ENCODE measurements around the gene FUT1.
"Not testable (repeated sequence)": the region's sequence is repeated elsewhere in the genome, so short reads cannot be mapped to it uniquely, and the experiment has no call there.

The FUT1 gene

GRCh38 chr19:48768171-48768753 is 15.8 kb upstream of the FUT1 start:
- peak; percentile 48 for DNase-seq

- not testable (repeated sequence) for DNase-seq
These were observed 13.4 kb upstream of the FUT1 start for GRCh38 chr19:48765816-48766215.

- no peak for DNase-seq
These were observed 8.2 kb upstream of the FUT1 start for GRCh38 chr19:48760504-48761205.

- no peak for DNase-seq
These were observed 5.3 kb upstream of the FUT1 start for GRCh38 chr19:48757741-48758144.

DNA sequence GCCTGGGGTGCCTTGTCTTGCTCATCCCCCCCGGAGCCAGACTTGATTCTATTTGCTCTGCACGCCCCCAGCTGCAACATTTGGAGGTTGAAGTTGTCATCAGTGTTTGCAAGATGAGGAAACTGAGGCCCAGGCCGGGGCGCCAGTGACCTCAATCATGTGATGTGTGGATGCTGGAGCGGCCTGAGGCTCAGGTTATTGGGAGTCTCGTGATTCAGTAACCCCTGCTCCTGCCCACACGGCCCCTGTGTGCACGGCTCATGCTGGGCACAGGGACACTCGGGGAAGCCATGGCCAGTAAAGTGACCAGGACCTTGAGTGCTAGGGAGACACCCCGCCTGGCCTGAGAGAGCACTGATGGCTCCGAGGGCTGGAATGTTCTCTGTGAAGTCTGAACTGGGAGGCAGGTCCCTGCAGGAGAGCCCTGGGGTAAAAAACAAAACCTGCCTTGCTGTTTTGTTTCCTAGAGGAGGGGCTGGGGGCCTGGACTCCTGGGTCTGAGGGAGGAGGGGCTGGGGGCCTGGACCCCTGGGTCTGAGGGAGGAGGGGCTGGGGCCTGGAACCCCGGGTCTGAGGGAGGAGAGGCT is 4.7 kb upstream of the FUT1 start:
- no peak for DNase-seq

- no peak for DNase-seq
These were observed 4.2 kb upstream of the FUT1 start for GRCh38 chr19:48756686-48757085.

- DNase-seq: no peak
These were observed 3.8 kb upstream of the FUT1 start for GRCh38 chr19:48756212-48756611.

- no peak for DNase-seq
These were observed 3.3 kb upstream of the FUT1 start for GRCh38 chr19:48755787-48756186.

GRCh38 chr19:48755084-48755641 is 2.7 kb upstream of the FUT1 start, which contains the start of gene FGF21:
Gene FGF21 (plus strand): TSS chr19:48755524. CDS start chr19:48756237, 713 bp downstream.
- DNase-seq: no peak

DNA sequence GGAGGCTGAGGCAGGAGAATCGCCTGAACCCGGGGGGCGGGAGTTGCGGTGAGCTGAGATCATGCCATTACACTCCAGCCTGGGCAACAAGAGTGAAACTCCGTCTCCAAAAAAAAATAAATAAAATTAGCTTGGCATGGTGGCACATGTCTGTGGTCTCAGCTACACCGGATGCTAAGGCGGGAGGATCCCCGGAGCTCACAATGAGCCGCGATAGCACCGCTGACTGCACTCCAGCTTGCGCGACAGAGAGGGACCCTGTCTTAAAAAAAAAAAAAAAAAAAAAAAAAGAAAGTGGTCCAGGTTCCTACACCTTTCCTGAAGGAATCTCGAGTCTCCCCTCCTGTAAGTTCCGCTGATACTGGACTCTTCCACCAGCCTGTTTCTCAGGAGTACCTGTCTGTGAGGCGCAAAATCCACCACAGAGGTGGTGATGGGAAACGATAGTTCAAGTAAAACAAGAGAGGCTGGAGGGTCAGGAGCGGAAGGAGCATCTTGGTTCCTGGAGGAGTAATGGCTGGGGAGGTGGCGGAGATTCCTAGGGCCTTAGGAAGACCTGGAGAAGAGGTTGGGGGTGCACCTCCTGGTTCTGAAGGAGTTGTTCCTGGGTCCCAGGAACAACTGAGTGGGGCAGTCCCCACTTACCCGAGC is 471 bp downstream of the FUT1 start:
- DNase-seq: peak; percentile 53

- no peak for DNase-seq
These were observed 1.5 kb downstream of the FUT1 start for GRCh38 chr19:48750771-48751504.

GRCh38 chr19:48750351-48750750 is 2.1 kb downstream of the FUT1 start:
- no peak for DNase-seq

DNA sequence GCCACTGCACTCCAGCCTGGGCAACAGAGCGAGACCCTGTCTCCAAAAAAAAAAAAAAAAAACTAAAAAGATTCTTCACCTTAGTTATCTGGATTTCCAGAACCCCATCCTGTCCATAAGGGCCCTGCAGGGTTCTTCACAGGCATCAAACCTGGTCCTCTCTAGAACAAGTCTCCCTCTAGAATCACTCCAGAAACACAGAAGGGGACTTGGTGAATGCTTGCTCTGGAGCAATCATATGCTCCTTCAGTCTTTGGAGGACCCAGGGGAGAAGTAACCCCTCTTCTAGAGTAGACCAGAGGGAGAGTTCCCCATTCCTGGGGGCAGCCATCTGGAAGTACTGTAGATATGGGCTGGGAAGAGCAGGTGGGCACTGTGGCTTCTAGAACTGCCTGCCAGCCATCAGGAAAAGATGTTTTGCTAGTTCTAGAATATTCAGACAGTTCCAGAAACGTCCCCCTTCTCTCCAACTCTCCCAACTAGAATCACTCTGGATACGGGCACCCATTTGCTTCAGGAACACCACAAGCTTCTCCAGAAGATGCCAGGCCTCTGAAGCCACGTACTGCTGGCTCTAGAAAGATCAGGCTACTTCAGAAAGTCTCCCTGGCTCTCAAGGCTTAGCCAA is 2.8 kb downstream of the FUT1 start:
- DNase-seq: no peak

DNA sequence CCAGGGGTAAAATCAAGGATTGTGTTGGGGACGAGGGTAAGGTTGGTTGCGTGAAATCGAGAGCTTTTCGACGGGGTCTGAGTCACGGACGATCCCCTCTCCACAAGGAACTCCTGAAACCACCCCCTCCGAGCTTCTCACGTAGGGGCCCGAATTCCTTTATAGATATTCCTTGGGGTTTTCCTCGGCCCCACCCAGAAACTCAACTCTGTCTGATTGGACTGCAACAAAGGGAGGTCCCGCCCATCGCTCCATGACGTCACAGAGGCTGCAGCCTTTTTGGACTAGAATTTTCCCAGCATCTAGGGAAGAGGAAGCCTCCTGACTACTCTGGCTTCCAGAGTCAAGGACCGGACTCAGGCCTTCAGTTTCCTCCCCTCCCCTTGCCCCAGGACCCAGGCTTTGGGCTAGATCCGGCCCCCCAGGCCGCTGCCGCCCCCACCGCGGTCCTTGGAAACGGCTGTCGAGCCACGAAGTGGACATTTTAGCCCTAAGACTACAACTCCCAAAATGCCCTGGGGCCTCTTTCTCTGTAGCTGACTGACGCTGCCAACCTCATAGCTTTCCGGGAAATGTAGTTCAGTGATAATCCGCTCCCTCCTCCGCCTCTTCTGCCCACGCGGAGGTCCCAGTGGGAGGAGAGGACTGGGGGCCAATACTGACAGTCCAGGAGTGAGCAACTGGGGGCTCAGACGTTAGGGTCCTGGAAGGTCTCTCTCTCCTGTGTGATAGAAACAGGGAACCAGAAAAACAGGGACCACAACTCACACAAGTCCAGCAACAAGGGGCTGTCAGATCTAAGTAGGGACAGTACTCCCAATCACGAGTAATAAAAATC is 5.5 kb downstream of the FUT1 start, which contains the start of gene IZUMO1:
Gene IZUMO1 (minus strand): TSS at position 172 of the 838 bp plus-strand sequence. CDS start 1,050 bp downstream, outside the sequence.
- no peak for DNase-seq

- DNase-seq: no peak
These were observed 6.3 kb downstream of the FUT1 start for GRCh38 chr19:48746110-48746509.

GRCh38 chr19:48745208-48745995 is 7.0 kb downstream of the FUT1 start:
- peak; percentile 75 for DNase-seq

GRCh38 chr19:48742096-48742495 is 10.3 kb downstream of the FUT1 start:
- no peak for DNase-seq

- DNase-seq: no peak
These were observed 11.1 kb downstream of the FUT1 start for GRCh38 chr19:48741129-48741999.

All from NCI-H2171 treated with DMSO at 0.1 percent for 48 hours (cell line).